Measurements from ENCODE around the gene CELSR2.

CELSR2 gene

GRCh38 chr1:109264379-109264755 lies 15.0 kb downstream of the CELSR2 start:
- Histone ChIP-seq H3K9me3 (ENCODE audit: severe bottlenecking) (no peaks in the 10 kb centered on the region), H3K36me3 (ENCODE audit: low read depth) (peaks cover 27% of the 10 kb centered on the region), H3K27me3 (ENCODE audit: insufficient read depth, poor library complexity, severe bottlenecking) (no peaks in the 10 kb centered on the region), H3K4me1 (ENCODE audit: insufficient read depth, poor library complexity, severe bottlenecking) (peaks cover 15% of the 10 kb centered on the region), H3K27ac (ENCODE audit: poor library complexity, severe bottlenecking) (no peak overlapping the region), H3K4me3 (ENCODE audit: severe bottlenecking) (no peak overlapping the region)
- ATAC-seq (ENCODE audit: low read depth) = no peak
- TF ChIP-seq, protein P1, sequence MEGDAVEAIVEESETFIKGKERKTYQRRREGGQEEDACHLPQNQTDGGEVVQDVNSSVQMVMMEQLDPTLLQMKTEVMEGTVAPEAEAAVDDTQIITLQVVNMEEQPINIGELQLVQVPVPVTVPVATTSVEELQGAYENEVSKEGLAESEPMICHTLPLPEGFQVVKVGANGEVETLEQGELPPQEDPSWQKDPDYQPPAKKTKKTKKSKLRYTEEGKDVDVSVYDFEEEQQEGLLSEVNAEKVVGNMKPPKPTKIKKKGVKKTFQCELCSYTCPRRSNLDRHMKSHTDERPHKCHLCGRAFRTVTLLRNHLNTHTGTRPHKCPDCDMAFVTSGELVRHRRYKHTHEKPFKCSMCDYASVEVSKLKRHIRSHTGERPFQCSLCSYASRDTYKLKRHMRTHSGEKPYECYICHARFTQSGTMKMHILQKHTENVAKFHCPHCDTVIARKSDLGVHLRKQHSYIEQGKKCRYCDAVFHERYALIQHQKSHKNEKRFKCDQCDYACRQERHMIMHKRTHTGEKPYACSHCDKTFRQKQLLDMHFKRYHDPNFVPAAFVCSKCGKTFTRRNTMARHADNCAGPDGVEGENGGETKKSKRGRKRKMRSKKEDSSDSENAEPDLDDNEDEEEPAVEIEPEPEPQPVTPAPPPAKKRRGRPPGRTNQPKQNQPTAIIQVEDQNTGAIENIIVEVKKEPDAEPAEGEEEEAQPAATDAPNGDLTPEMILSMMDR (IDR thresholded peaks at IDR 0.05; ENCODE audit: poor library complexity, severe bottlenecking) = no peak
- no peak for DNase-seq (ENCODE audit: low spot score)

DNA sequence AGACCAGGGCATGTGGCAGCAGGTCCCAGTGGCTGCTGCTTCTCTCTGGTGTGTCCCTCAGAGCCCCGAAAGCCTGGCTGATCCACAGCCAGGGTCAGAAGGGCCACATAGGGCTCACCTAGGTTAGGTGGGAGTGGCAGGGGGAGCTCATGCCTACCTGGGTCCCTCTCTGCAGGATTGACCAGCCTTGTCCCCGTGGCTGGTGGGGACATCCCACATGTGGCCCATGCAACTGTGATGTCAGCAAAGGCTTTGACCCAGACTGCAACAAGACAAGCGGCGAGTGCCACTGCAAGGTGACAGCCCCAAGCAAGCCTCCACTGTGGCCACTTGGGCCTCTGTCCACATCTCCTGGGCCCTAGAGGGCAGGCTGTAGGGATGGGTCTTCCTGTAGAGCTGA lies 15.7 kb downstream of the CELSR2 start:
- Histone ChIP-seq H3K27me3 (ENCODE audit: insufficient read depth, poor library complexity, severe bottlenecking) (no peaks in the 10 kb centered on the region), H3K9me3 (ENCODE audit: severe bottlenecking) (no peaks in the 10 kb centered on the region), H3K27ac (ENCODE audit: poor library complexity, severe bottlenecking) (no peak overlapping the region), H3K4me1 (ENCODE audit: insufficient read depth, poor library complexity, severe bottlenecking) (peaks cover 15% of the 10 kb centered on the region), H3K4me3 (ENCODE audit: severe bottlenecking) (no peak overlapping the region), H3K36me3 (ENCODE audit: low read depth) (peaks cover 26% of the 10 kb centered on the region)
- TF ChIP-seq, protein P1 (IDR thresholded peaks at IDR 0.05; ENCODE audit: poor library complexity, severe bottlenecking) = no peak
- ATAC-seq (ENCODE audit: low read depth) = no peak
- no peak for DNase-seq (ENCODE audit: low spot score)

DNA sequence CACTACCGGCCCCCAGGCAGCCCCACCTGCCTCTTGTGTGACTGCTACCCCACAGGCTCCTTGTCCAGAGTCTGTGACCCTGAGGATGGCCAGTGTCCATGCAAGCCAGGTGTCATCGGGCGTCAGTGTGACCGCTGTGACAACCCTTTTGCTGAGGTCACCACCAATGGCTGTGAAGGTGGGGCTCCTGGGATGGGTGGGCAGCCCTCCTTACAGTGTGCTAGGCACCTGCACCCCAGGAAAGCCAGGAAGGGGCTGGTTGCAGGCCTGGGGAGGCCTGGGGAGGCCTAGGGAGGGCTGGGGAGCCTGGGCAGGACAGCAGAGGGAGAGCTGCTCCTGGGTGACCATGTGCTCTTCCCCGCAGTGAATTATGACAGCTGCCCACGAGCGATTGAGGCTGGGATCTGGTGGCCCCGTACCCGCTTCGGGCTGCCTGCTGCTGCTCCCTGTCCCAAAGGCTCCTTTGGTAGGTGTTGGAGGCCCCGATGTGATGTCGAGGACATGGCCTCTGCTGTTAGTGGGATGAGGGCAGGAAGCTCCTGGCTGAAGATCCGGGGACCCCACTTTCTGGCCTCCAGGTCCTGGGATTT lies 16.5 kb downstream of the CELSR2 start:
- H3K4me1 ChIP-seq (ENCODE audit: insufficient read depth, poor library complexity, severe bottlenecking) = peaks cover 15% of the 10 kb centered on the region
- ATAC-seq (ENCODE audit: low read depth) (no peak), DNase-seq (ENCODE audit: low spot score) (no peak)
- TF ChIP-seq, protein P1 (IDR thresholded peaks at IDR 0.05; ENCODE audit: poor library complexity, severe bottlenecking) = no peak
- no peaks in the 10 kb centered on the region for H3K9me3 ChIP-seq (ENCODE audit: severe bottlenecking)
- H3K36me3 ChIP-seq (ENCODE audit: low read depth) = peaks cover 26% of the 10 kb centered on the region
- H3K4me3 ChIP-seq (ENCODE audit: severe bottlenecking) = no peak overlapping the region
- no peaks in the 10 kb centered on the region for H3K27me3 ChIP-seq (ENCODE audit: insufficient read depth, poor library complexity, severe bottlenecking)
- no peak overlapping the region for H3K27ac ChIP-seq (ENCODE audit: poor library complexity, severe bottlenecking)

- ATAC-seq (ENCODE audit: low read depth) (no peak), DNase-seq (ENCODE audit: low spot score) (no peak)
- Histone ChIP-seq H3K36me3 (ENCODE audit: low read depth) (peaks cover 26% of the 10 kb centered on the region), H3K27me3 (ENCODE audit: insufficient read depth, poor library complexity, severe bottlenecking) (no peaks in the 10 kb centered on the region), H3K27ac (ENCODE audit: poor library complexity, severe bottlenecking) (peak overlapping the region; percentile 40), H3K9me3 (ENCODE audit: severe bottlenecking) (no peaks in the 10 kb centered on the region), H3K4me1 (ENCODE audit: insufficient read depth, poor library complexity, severe bottlenecking) (peaks cover 15% of the 10 kb centered on the region), H3K4me3 (ENCODE audit: severe bottlenecking) (no peak overlapping the region)
- TF ChIP-seq, protein P1 (IDR thresholded peaks at IDR 0.05; ENCODE audit: poor library complexity, severe bottlenecking) = no peak
These were observed 17.6 kb downstream of the CELSR2 start for GRCh38 chr1:109266965-109267364.

GRCh38 chr1:109267743-109268300 lies 18.5 kb downstream of the CELSR2 start:
- Histone ChIP-seq H3K27me3 (ENCODE audit: insufficient read depth, poor library complexity, severe bottlenecking) (no peaks in the 10 kb centered on the region), H3K27ac (ENCODE audit: poor library complexity, severe bottlenecking) (peak overlapping the region; percentile 40), H3K4me3 (ENCODE audit: severe bottlenecking) (no peak overlapping the region), H3K9me3 (ENCODE audit: severe bottlenecking) (no peaks in the 10 kb centered on the region), H3K4me1 (ENCODE audit: insufficient read depth, poor library complexity, severe bottlenecking) (peaks cover 12% of the 10 kb centered on the region), H3K36me3 (ENCODE audit: low read depth) (peaks cover 25% of the 10 kb centered on the region)
- TF ChIP-seq, protein P1 (IDR thresholded peaks at IDR 0.05; ENCODE audit: poor library complexity, severe bottlenecking) = no peak
- DNase-seq (ENCODE audit: low spot score) (no peak), ATAC-seq (ENCODE audit: low read depth) (no peak)
